Karpas-422 (cell line): Measurements from ENCODE around the gene CD79B. TPM values are rescaled to one million over a fixed set of nuclear protein-coding genes. Genes with fewer than 3 reads are reported as not detected.

Experiments
- DNase-seq: peaks from one replicate; pipeline ENCODE4 v3.0.0-alpha.2; 2015
- H2AFZ ChIP-seq: fragments of 200-600 bp; sonication (generic); 2 replicates; pipeline ENCODE4 v1.6.1; 2014; ENCODE audit warnings: antibody characterized with exemption, low read length, mixed read lengths
- H3K27ac ChIP-seq: fragments of 200-600 bp; sonication (generic); 2 replicates; pipeline ENCODE4 v1.5.1; 2014; ENCODE audit warnings: mild to moderate bottlenecking, low read length, moderate library complexity
- H3K27me3 ChIP-seq: fragments of 200-600 bp; sonication (generic); 2 replicates; pipeline ENCODE4 v1.6.1; 2014; ENCODE audit warnings: low read length, mixed read lengths
- H3K36me3 ChIP-seq: fragments of 200-600 bp; sonication (generic); 2 replicates; pipeline ENCODE4 v1.6.1; 2014; ENCODE audit warnings: low read length, mixed read lengths; ENCODE audit not compliant: insufficient read depth
- H3K4me1 ChIP-seq: fragments of 200-600 bp; sonication (generic); 2 replicates; pipeline ENCODE4 v1.6.1; 2014; ENCODE audit warnings: mild to moderate bottlenecking, low read length, mixed read lengths
- H3K4me2 ChIP-seq: fragments of 200-600 bp; sonication (generic); 2 replicates; pipeline ENCODE4 v1.6.1; 2014; ENCODE audit warnings: low read length, low read depth, mild to moderate bottlenecking; ENCODE audit not compliant: poor library complexity, severe bottlenecking
- H3K4me3 ChIP-seq: fragments of 200-600 bp; sonication (generic); 2 replicates; pipeline ENCODE4 v1.5.1; 2014; ENCODE audit warnings: mild to moderate bottlenecking, antibody characterized with exemption, low read length, mixed read lengths
- H3K79me2 ChIP-seq: fragments of 200-600 bp; sonication (generic); 2 replicates; pipeline ENCODE4 v1.6.1; 2014; ENCODE audit warnings: mild to moderate bottlenecking, low read length, mixed read lengths
- H3K9ac ChIP-seq: fragments of 200-600 bp; sonication (generic); 2 replicates; pipeline ENCODE4 v1.6.0; 2014; ENCODE audit warnings: low read length
- H3K9me2 ChIP-seq: fragments of 200-600 bp; sonication (generic), shearing (Covaris generic); replicated peaks from 2 replicates; pipeline ENCODE4 v1.6.0; 2014; ENCODE audit warnings: mild to moderate bottlenecking, low read length, moderate library complexity; ENCODE audit not compliant: insufficient read depth
- H3K9me3 ChIP-seq: fragments of 300-700, 200-600 bp; sonication (generic); 2 replicates; pipeline ENCODE4 v1.6.1; 2014; ENCODE audit warnings: low read length, mixed read lengths
- H4K20me1 ChIP-seq: fragments of 200-600 bp; sonication (generic); 2 replicates; pipeline ENCODE4 v1.6.1; 2014; ENCODE audit warnings: mild to moderate bottlenecking, antibody characterized with exemption, low read length, low read depth; ENCODE audit not compliant: insufficient read depth
- total RNA-seq: library from RNA; depleted of rRNA; stranded (reverse); fragments of >200 nt; shearing (Covaris generic); gene quantifications from 2 replicates; pipeline ENCODE4 v1.2.3, GENCODE V29; 2014; ENCODE audit warnings: low replicate concordance

Gene CD79B
- total RNA-seq, 1 experiment from 2014 or later, result 545 TPM

- Histone ChIP-seq H3K4me3 (no peak within 1 kb of the TSS), H3K27ac (no peak within 1 kb of the TSS), H2AFZ (no peak within 1 kb of the TSS), H3K36me3 (no peaks in the 10 kb centered on the region), H3K27me3 (no peaks in the 10 kb centered on the region), H3K9ac (no peak within 1 kb of the TSS), H3K9me2 (no peaks in the 10 kb centered on the region), H3K79me2 (no peaks in the 10 kb centered on the region), H3K9me3 (no peaks in the 10 kb centered on the region), H3K4me2 (no peak within 1 kb of the TSS), H4K20me1 (no peaks in the 10 kb centered on the region), H3K4me1 (no peaks in the 10 kb centered on the region)
- DNase-seq, result no peak
Observed at GRCh38 chr17:63972796-63973195, 40.7 kb upstream of the CD79B start, which contains the start of gene SCN4A. Gene SCN4A, minus strand, starts transcription at chr17:63972918. Its CDS starts 77 bp downstream, at chr17:63972841.

- H3K27me3 ChIP-seq, result no peaks in the 10 kb centered on the region
- H3K9me2 ChIP-seq, result no peaks in the 10 kb centered on the region
- no peaks in the 10 kb centered on the region for H3K9me3 ChIP-seq
- no peak overlapping the region for H3K4me2 ChIP-seq
- H3K27ac ChIP-seq, result no peak overlapping the region
- H3K9ac ChIP-seq, result no peak overlapping the region
- no peak overlapping the region for H3K4me3 ChIP-seq
- no peak overlapping the region for H2AFZ ChIP-seq
- H3K79me2 ChIP-seq, result no peaks in the 10 kb centered on the region
- H3K4me1 ChIP-seq, result peaks cover 4% of the 10 kb centered on the region; the same call in 1 of the 2 replicates
- no peak for DNase-seq
- no peaks in the 10 kb centered on the region for H4K20me1 ChIP-seq
- H3K36me3 ChIP-seq, result no peaks in the 10 kb centered on the region
Observed at GRCh38 chr17:63969278-63969677, 37.1 kb upstream of the CD79B start.

GRCh38 chr17:63967953-63968352 lies 35.8 kb upstream of the CD79B start:
- Histone ChIP-seq H4K20me1 (no peaks in the 10 kb centered on the region), H3K4me3 (no peak overlapping the region), H3K27me3 (no peaks in the 10 kb centered on the region), H3K4me2 (no peak overlapping the region), H3K9me2 (no peaks in the 10 kb centered on the region), H2AFZ (no peak overlapping the region), H3K79me2 (no peaks in the 10 kb centered on the region), H3K9ac (no peak overlapping the region), H3K36me3 (no peaks in the 10 kb centered on the region), H3K4me1 (peaks cover 4% of the 10 kb centered on the region; the same call in 1 of the 2 replicates), H3K27ac (no peak overlapping the region), H3K9me3 (no peaks in the 10 kb centered on the region)
- DNase-seq, result no peak

- no peaks in the 10 kb centered on the region for H3K9me3 ChIP-seq
- no peaks in the 10 kb centered on the region for H3K79me2 ChIP-seq
- H3K27ac ChIP-seq, result no peak overlapping the region
- H3K36me3 ChIP-seq, result no peaks in the 10 kb centered on the region
- peaks cover 4% of the 10 kb centered on the region; the same call in 1 of the 2 replicates for H3K4me1 ChIP-seq
- H3K9me2 ChIP-seq, result no peaks in the 10 kb centered on the region
- no peak overlapping the region for H3K4me3 ChIP-seq
- no peak overlapping the region for H3K4me2 ChIP-seq
- H3K27me3 ChIP-seq, result no peaks in the 10 kb centered on the region
- H3K9ac ChIP-seq, result no peak overlapping the region
- no peak for DNase-seq
- H4K20me1 ChIP-seq, result no peaks in the 10 kb centered on the region
- H2AFZ ChIP-seq, result no peak overlapping the region
Observed at GRCh38 chr17:63966646-63967264, 34.6 kb upstream of the CD79B start.

GRCh38 chr17:63963123-63963522 lies 31.0 kb upstream of the CD79B start:
- Histone ChIP-seq H3K4me2 (no peak overlapping the region), H3K4me1 (peaks cover 4% of the 10 kb centered on the region; the same call in 1 of the 2 replicates), H3K27me3 (no peaks in the 10 kb centered on the region), H3K9me2 (no peaks in the 10 kb centered on the region), H2AFZ (no peak overlapping the region), H3K79me2 (no peaks in the 10 kb centered on the region), H3K4me3 (no peak overlapping the region), H3K9ac (no peak overlapping the region), H3K9me3 (no peaks in the 10 kb centered on the region), H3K36me3 (no peaks in the 10 kb centered on the region), H4K20me1 (no peaks in the 10 kb centered on the region), H3K27ac (no peak overlapping the region)
- DNase-seq, result no peak

GRCh38 chr17:63962298-63962744 lies 30.2 kb upstream of the CD79B start:
- Histone ChIP-seq H4K20me1 (no peaks in the 10 kb centered on the region), H3K4me2 (no peak overlapping the region), H2AFZ (no peak overlapping the region), H3K27ac (no peak overlapping the region), H3K4me1 (peaks cover 4% of the 10 kb centered on the region; the same call in 1 of the 2 replicates), H3K79me2 (no peaks in the 10 kb centered on the region), H3K9ac (no peak overlapping the region), H3K4me3 (no peak overlapping the region), H3K27me3 (no peaks in the 10 kb centered on the region), H3K9me2 (no peaks in the 10 kb centered on the region), H3K9me3 (no peaks in the 10 kb centered on the region), H3K36me3 (no peaks in the 10 kb centered on the region)
- DNase-seq, result no peak

- H3K4me1 ChIP-seq, result no peaks in the 10 kb centered on the region; the same call in 1 of the 2 replicates
- no peak overlapping the region for H3K4me2 ChIP-seq
- H3K9me2 ChIP-seq, result no peaks in the 10 kb centered on the region
- no peak overlapping the region for H2AFZ ChIP-seq
- no peaks in the 10 kb centered on the region for H3K36me3 ChIP-seq
- H3K79me2 ChIP-seq, result no peaks in the 10 kb centered on the region
- no peak overlapping the region for H3K27ac ChIP-seq
- H3K9me3 ChIP-seq, result no peaks in the 10 kb centered on the region
- H4K20me1 ChIP-seq, result no peaks in the 10 kb centered on the region
- H3K9ac ChIP-seq, result no peak overlapping the region
- DNase-seq, result peak; percentile 94
- no peak overlapping the region for H3K4me3 ChIP-seq
- H3K27me3 ChIP-seq, result no peaks in the 10 kb centered on the region
Observed at GRCh38 chr17:63961355-63962212, 29.5 kb upstream of the CD79B start.

GRCh38 chr17:63960430-63960829 lies 28.3 kb upstream of the CD79B start:
- Histone ChIP-seq H3K9me2 (no peaks in the 10 kb centered on the region), H3K27ac (no peak overlapping the region), H3K27me3 (no peaks in the 10 kb centered on the region), H3K9me3 (no peaks in the 10 kb centered on the region), H3K4me2 (no peak overlapping the region), H3K4me1 (no peaks in the 10 kb centered on the region; the same call in 1 of the 2 replicates), H2AFZ (no peak overlapping the region), H3K9ac (no peak overlapping the region), H3K4me3 (no peak overlapping the region), H3K36me3 (no peaks in the 10 kb centered on the region), H3K79me2 (no peaks in the 10 kb centered on the region), H4K20me1 (no peaks in the 10 kb centered on the region)
- no peak for DNase-seq
